G401 (cell line): Measurements from ENCODE around the gene FBXO17. TPM values are rescaled to one million over a fixed set of nuclear protein-coding genes. Genes with fewer than 3 reads are reported as not detected.

ENCODE experiments used
- DNase-seq: peaks from one replicate; pipeline ENCODE4 v3.0.0-alpha.2; 2015; ENCODE audit warnings: low spot score
- in situ Hi-C: cut with HindIII; loops from 2 replicates; pipeline ENCODE4 v1.10.0; 2016; ENCODE audit warnings: low sequenced_read_pairs, mixed read lengths
- total RNA-seq: library from RNA; depleted of rRNA; stranded (reverse); fragments of >200 nt; shearing (Covaris generic); gene quantifications from 2 replicates; pipeline ENCODE4 v1.2.3, GENCODE V29; 2014

FBXO17 gene
- total RNA-seq, 1 experiment from 2014 or later, result 47.4 TPM

- in situ Hi-C loops, result no loop called here
- DNase-seq, result no peak
Measured at GRCh38 chr19:38920602-38921419, 54.7 kb downstream of the FBXO17 start.

GRCh38 chr19:38919837-38920601 is 55.5 kb downstream of the FBXO17 start:
- in situ Hi-C loops, result no loop called here
- no peak for DNase-seq

GRCh38 chr19:38918526-38918925 is 57.0 kb downstream of the FBXO17 start:
- in situ Hi-C loops, result no loop called here
- DNase-seq, result no peak

- DNase-seq, result no peak
- in situ Hi-C loops, result no loop called here
Measured at GRCh38 chr19:38917921-38918491, 57.5 kb downstream of the FBXO17 start.

- DNase-seq, result no peak
- in situ Hi-C loops, result no loop called here
Measured at GRCh38 chr19:38917516-38917915, 58.0 kb downstream of the FBXO17 start.

- in situ Hi-C loops, result no loop called here
Measured at GRCh38 chr19:38915329-38916321, 59.9 kb downstream of the FBXO17 start.

GRCh38 chr19:38913958-38914357 is 61.6 kb downstream of the FBXO17 start:
- in situ Hi-C loops, result no loop called here
- DNase-seq, result no peak

More at GRCh38 chr19:38915329-38916321, 59.9 kb downstream of the FBXO17 start:
- DNase-seq, result no peak

- in situ Hi-C loops, result no loop called here
- no peak for DNase-seq
Measured at GRCh38 chr19:38912600-38913514, 62.7 kb downstream of the FBXO17 start.

- in situ Hi-C loops, result no loop called here
Measured at GRCh38 chr19:38911388-38912001, 64.0 kb downstream of the FBXO17 start.

GRCh38 chr19:38910488-38910887 is 65.1 kb downstream of the FBXO17 start:
- DNase-seq, result no peak
- in situ Hi-C loops, result no loop called here

More at GRCh38 chr19:38911388-38912001, 64.0 kb downstream of the FBXO17 start:
- no peak for DNase-seq

- in situ Hi-C loops, result no loop called here
- DNase-seq, result no peak
Measured at GRCh38 chr19:38908911-38909310, 66.6 kb downstream of the FBXO17 start.

- in situ Hi-C loops, result no loop called here
- no peak for DNase-seq
Measured at GRCh38 chr19:38907670-38908069, 67.9 kb downstream of the FBXO17 start.

- no peak for DNase-seq
- in situ Hi-C loops, result no loop called here
Measured at GRCh38 chr19:38907227-38907626, 68.3 kb downstream of the FBXO17 start.

GRCh38 chr19:38905620-38906019 is 69.9 kb downstream of the FBXO17 start:
- in situ Hi-C loops, result no loop called here
- DNase-seq, result no peak

- DNase-seq, result no peak
- in situ Hi-C loops, result no loop called here
Measured at GRCh38 chr19:38904581-38905539, 70.7 kb downstream of the FBXO17 start.

GRCh38 chr19:38901683-38902082 is 73.9 kb downstream of the FBXO17 start:
- in situ Hi-C loops, result no loop called here

More at GRCh38 chr19:38901683-38902082, 73.9 kb downstream of the FBXO17 start:
- no peak for DNase-seq
